Stimulated activated CD8-positive, alpha-beta memory T cell treated with anti-CD3 and anti-CD28 coated beads, Interleukin-7, amount 100 ng/mL, for 4 hours (primary cell): ENCODE data around the gene SLC26A8.
"Not testable (repeated sequence)": the region's sequence is repeated elsewhere in the genome, so short reads cannot be mapped to it uniquely, and the experiment has no call there.

ENCODE experiments used
- DNase-seq, 2 donors: peaks; one replicate each; pipeline ENCODE4 v3.0.0-alpha.2; 2020; ENCODE audit warnings: low read depth in 2 of 2

SLC26A8 gene

DNA sequence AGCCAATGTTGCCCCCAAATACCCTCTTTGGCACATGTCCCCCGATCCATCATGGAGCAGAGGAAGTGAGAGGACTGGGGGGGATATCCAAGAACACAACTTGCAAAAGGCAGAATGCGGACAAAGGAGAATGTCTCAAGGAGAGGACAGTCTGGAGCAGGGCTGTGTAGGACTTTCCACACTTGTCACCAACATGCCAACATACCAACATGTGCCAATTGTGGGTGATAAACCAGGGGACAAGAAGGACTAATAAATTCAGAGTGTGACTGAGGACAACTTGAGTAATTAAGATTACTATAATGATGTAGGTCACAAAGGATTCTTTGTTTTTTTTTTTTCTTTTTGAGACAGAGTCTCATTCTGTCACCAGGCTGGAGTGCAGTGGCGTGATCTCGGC is 8.8 kb downstream of the SLC26A8 start:
- DNase-seq: no peak

DNA sequence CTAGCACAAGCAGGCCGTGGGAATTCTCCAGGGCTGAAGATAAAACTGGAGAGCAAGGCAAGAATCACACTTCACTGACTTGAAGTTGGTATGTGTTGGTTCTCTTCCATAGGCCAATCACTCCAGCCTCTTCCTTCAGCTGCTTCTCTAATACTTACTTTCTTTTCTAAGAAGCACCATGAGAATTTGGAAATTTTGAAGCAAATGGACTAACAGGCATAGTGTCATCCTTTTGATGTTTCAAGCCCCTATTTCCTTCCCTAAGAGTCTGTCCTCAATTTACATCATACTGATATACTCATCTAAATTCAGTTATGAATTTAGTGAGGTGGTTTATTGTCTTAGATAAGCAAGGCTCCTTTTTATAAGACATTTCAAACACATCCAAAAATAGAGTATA is 24.0 kb downstream of the SLC26A8 start:
- DNase-seq: no peak

DNA sequence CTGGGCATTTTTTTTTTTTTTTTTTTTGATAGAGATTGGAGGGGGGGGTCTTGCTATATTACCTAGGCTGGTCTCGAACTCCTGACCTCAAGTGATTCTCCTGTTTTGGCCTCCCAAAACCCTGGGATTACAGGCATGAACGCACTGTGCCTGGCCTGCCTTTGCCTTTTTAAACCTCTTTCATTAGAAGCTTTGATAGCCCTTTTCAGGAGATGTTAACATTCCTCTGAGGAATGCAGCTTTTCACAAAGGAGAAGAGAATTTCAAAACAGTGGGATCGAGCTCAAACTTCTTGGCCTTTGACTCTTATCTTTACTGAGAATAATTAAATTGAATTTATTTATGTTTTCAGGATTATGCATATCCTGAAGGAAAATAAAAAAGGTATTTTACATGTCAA is 31.3 kb downstream of the SLC26A8 start:
- no peak for DNase-seq

DNA sequence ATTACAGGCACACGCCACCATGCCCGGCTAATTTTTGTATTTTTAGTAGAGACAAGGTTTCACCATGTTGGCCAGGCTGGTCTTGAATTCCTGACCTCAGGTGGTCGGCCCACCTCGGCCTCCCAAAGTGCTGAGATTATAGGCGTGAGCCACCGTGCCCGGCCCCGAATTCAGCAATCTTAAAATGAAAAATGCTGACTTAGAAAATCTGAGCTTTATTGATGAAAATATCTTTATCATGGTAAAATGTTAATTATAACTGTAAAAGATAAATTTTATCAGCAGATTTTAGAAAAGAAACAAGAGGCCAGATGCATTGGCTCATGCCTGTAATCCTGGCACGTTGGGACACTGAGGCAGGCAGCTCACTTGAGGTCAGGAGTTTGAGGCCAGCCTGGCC is 36.4 kb downstream of the SLC26A8 start:
- DNase-seq: not testable (repeated sequence)

DNA sequence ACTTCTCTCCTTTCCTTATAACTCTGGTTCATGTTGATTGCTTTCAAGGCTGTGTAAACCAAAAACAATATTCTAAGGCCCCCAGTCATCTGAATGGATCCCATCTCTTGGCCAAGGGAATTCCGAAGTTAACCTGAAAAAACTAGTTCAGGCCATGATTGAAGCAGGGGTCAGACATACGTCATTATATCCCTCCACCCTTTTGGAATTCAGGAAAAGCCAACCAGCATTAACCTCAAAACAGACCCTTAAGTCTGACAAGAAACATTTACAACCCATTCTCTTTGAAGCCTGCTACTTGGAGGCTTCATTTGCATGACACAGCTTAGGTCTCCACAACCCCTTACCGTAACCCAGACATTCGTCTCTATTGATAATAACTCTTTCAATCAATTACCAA is 39.7 kb downstream of the SLC26A8 start:
- no peak for DNase-seq

DNA sequence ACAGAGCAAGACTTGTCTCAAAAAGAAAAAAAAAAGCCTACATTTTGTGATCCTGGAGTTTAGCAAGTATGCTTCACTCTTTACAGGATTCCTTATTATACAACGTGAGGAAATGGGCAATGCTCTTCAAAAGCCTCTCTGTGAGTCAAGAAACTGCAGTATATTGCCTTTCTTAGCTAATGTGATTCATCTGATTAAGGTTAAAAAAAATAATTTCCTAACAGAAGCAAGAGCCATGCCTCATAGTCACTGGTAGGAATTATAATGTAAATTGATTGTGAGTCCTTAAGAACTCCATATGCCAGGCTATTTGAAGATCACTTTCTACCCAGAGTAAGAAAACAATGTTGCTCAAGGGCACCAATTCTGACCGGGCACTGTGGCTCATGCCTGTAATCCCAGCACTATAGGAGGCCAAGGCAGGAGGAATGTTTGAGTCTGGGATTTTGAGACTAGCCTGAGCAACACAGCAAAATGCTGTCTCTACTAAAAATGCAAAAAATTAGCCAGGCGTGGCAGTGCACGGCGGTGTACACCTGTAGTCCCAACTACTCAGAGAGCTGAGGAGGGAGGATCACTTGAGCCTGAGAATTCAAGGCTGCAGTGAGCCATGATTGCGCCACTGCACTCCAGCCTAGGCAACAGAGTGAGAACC is 43.3 kb downstream of the SLC26A8 start:
- no peak for DNase-seq

DNA sequence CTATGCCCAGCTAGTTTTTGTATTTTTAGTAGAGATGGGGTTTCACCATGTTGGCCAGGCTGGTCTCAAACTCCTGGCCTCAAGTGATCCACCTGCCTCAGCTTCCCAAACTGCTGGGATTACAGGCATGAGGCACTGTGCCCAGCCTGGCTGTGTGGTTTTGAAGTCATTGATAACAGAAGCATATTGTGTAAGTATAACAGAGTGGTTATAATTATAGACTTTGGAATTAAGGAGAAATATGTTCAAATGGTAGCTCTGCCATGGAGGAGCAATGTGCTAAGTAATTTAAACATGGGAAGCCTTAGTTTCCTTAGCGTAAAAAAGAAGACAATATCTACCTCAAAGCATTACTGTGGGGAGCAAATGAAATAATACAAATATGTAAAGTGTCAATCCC is 44.3 kb downstream of the SLC26A8 start:
- DNase-seq: not testable (repeated sequence)

DNA sequence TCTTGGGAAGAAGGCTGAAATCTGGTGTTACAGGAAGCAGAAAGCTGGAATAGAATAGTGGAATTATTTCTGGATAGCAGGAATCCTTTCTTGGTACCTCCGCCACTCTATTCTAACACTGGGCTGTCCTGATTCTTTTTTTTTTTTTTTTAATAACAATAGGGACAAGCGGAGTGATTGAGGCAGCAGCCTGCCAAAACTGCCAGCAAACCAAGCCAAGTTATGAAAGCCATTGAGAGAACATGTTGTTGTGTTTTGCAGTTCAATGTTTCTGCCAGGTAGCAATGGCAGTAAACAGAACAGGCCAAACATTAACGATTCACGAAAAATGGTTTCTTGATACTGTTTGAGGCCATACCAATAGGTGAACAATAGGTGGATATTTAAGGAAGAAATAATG is 47.1 kb downstream of the SLC26A8 start:
- DNase-seq: no peak

DNA sequence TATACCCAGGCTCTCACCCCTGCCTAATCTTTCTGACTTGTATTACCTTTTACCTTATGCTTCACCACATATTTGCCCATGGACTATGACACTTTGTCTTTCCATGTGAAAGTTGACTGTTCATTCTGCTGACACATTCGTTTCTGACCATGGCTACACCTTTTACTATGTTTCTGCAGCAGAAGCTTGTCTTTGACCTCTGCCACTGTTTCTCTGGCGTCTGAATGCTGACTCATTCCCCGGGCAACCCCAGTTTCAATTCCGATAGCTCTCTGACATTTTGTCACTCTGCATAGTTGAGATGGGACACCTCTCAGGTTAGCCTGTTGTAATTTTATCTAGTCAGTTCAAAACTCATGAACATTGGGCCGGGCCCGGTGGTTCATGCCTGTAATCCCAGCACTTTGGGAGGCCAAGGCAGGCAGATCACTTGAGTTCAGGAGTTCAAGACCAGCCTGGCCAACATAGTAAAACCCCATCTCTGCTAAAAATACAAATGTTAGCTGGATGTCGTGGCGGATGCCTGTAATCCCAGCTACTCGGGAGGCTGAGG is 50.7 kb downstream of the SLC26A8 start:
- DNase-seq: no peak

DNA sequence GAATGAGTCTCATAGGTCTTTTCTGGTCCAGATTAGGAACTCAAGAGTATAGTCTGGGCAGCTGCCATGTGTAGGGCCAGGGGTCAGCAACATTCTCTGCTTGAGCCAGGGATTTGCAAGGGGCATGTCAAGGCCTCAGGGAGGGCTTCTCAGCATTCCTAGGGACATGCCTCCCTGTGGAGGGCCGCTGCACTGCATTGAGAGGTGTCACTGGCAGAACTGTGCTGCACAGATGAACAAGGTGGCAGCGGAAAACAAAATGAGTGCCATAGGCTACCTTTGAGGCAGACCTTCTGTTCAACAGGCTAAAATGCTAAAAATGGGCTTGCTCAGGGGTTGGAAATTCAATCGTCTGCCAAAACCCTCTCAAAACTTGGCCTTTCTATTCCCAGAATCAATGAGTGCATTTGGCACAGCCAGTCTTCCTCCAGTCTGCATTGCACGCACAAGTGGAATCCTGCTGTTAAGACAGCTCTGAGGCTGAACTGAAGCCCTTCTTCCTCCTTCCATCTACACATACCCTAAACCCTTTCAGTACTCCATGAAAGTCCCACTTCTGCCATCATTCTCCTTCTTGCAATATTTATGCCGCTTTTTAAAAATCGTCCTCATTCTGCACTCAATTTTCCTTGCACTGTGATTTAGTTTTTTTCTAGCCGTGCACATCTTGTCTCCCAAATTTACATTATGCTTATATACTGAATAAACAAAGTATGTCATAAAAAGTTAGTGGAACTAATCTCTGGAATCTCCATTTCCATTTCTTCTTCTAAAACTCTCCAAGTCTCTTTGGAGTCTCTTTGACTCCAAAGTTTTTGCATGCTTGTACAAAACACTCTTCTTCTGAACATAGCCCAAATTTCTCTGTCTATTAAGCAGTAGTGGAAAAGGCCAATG is 51.7 kb downstream of the SLC26A8 start:
- DNase-seq: no peak

DNA sequence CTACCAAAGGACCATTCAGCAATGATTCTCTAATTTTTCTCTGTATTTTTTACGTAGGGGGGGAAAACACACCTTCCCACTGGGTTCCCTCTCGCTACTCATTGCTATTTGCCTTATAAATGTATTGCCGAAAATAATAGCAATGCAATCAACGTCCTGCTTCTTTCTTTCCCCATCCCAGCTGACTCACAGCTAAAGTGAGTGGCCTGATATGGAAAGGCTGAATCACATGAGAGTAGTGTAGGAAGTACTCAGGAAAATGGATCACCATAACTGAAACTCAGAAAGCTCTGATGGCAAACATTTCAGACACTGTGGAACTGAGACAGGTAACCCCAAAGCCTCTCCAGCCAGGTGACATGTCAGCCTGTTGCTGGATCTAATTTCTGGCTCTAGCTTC is 54.3 kb downstream of the SLC26A8 start:
- no peak for DNase-seq

DNA sequence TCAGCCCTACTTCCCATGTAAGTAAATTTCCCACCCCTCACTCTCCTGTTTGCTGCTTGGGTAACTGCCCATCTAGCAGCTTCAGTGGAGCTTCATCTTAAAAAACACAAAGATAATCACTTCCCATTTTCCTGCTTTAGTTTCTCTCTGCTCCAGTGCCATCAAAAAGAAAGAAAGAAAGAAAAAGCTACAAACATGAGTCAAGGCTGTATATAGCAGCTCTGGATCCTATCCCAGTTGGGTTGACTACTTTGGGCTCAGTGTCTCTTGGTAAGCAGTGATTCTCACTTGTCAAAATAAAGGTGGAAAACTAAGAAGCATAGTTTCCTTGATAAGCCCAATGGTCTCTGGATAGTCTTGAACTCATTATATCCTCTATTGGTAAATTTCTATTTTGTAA is 54.8 kb downstream of the SLC26A8 start:
- no peak for DNase-seq

DNA sequence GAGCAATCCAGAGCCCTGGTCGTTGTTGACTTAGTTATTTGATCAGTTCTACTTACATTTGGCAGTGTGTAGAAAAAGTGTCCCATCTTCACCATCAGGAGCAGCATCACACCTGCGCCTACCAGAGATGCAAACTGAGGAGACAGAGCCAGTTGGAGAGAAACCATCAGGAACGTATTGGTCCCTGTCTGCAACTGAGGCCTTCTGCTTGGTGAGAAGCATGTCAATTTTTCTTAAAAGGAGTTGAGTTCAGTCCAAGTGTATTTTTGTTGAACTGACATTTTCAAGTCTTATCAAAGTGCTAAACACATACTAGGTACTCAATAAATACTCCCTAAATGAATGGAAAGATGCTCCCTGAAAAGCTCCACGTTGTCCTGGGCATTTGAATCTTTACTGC is 55.6 kb downstream of the SLC26A8 start:
- no peak for DNase-seq

DNA sequence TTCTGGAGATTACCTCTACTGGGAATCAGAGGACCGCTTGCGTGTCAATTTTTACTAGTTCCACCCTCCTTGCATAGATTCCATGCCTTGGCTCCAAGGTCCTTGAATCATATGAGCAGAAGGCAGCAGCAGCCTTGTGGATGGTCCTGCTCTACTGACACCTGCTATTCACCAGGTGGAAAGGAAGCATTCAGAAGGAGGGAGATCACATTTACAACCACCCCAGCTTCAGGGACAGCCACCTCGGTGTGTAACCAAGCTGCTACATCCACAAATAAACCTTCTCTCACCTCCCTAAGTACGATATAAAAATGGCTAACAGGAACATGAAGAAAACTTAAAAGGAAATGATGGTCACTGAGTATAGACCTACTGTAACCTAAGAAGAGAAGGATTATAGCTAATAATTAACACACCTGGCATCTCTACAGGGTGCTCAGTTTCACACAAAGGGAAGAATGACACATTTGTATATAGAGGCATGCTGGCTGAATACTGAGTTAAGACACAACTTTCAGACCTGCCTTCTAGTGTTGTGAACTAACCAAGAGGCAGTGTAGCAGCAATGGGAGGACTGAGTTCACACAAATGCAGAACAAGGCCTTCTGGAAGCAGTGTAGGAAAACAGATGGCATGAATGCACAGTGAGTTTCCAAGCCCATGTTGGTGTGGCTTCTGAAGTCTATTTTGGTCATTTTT is 57.2 kb downstream of the SLC26A8 start:
- DNase-seq: no peak

DNA sequence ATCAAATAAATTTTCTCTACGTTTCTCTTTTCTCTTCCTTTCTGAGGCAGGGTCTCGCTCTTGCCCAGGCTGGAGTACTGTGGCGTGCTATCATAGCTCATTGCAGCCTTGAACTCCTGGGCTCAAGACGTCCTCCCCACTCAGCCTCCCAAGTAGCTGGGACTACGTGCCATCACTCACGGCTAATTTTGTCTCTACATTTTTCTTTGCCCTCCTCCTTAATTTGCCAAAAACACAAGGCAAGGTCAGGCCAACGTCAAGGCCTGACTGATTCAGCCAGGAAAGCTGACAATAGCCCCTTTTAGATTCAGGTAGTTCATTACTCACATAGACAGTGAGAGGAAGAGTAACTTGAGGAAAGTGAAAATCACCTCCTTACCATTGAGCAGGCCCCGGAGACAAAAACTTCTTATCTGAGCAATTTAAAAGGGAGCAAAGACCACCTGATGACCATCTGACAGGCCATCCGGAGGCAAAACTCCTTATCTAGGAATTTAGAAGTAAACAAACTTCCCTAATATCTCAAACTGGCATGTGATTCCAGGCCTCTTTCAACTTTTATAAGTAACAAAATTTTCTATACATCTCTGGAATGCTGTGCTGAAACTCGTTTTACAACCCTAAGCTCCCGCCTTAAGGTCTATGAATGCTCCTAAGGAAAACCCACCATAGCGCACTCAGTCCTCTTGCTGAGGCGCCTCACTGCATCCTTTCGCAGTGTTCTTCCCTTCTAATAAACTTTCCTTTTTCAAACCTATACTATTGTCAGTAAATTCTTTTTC is 61.5 kb downstream of the SLC26A8 start:
- no peak for DNase-seq

DNA sequence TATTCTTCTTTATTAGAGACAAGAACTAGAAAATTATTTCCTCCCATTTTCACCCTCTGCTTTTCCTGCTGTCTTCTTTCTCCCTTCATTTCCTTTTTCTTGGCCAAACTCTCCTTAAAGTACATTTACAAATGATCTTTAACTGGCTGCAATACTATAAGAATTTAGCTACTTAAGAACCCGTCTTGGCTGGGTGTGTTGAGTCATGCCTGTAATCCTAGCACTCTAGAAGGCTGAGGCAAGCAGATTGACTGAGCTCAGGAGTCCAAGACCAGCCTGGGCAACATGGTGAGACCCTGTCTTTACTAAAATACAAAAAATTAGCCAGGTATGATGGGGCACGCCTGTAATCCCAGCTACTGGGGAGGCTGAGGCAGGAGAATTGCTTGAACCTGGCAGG is 64.3 kb downstream of the SLC26A8 start:
- DNase-seq: no peak

DNA sequence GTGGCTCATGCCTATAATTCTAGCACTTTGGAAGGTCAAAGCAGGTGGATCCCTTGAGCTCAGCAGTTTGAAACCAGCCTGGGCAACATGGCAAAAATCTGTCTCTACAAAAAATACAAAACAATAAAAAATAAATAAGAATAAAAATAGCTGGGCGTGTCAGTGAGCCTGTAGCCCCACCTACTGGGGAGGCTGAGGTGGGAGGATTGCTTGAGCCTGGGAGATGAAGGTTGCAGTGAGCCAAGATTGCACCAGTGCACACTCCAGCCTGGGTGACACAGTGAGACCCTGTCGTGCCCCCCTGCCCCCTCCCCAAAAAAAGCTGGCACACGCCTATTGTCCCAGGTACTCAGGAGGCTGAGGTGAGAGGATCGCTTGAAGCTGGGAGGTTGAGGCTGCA is 68.5 kb downstream of the SLC26A8 start:
- DNase-seq: no peak

DNA sequence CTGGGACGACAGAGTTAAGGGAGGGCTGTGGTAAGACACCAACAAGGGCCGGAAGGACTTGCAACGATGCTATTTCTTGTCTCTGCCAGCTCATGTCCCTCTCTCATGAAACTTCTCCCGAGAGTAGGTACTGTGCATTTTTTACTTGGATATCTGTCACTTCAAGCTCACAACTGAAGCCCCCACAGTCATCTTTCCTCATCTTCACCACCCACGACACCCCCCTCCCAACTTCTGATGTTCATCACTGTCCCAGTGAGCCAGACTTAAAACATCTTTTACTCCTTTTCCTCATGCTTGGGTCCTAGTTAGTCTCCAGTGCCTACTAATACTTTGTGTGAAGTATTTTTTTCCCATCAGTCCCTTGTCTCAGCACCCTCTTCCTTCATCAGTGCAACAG is 68.9 kb downstream of the SLC26A8 start:
- no peak for DNase-seq

DNA sequence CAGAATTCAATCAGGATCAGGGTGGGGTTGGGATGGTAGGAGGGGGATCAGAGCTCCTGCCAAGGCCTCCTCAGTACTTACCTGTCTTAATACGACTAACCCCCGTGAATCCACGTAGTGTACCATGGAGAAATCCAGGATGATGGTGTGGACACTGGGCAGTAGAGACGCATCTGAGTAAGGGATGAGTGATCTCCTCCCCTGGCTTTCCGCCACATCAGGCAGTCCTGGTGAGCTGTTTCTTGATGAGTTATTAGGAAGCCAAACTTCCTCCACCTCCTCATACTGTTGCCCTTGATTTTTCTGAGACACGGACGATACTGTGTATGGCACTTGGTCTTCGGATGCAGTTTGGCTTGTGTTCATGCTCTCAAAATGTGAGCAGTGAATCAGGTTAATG is 69.4 kb downstream of the SLC26A8 start:
- no peak for DNase-seq

DNA sequence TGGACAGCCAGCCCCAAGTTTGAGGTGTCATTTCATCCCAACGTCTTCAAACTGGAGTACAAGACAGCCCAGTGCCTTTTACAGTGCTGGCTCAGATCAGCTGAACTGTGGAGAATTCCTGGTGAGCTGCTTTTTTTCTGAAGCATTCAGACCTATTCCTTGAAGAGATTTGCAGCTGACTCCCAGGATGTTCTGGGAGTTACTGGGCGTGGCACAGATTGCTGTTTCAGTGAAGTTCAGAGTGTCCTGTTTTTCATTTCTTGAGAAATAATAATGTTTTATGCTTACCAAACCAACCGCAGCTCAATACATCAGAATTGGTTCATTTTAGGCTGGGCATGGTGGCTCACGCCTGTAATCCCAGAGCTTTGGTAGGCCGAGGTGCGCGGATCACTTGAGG is 70.1 kb downstream of the SLC26A8 start:
- DNase-seq: no peak

DNA sequence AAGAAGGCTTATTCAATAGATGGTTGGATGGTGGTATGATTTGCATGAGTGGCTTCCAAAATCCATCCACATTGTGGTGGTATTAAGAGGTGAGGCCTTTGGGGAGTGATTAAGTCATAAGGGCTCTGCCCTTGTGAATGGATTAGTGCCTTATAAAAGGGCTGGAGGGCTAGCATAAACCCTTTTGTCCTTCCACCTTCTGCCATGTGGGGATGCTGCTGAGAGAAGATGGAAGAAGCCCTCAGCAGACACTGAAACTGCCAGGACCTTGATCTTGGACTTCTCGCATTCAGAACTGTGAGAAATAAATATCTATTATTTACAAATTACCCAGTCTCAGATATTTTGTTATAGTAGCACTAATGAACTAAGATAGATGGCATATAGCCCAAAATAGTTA is 75.7 kb downstream of the SLC26A8 start:
- no peak for DNase-seq

DNA sequence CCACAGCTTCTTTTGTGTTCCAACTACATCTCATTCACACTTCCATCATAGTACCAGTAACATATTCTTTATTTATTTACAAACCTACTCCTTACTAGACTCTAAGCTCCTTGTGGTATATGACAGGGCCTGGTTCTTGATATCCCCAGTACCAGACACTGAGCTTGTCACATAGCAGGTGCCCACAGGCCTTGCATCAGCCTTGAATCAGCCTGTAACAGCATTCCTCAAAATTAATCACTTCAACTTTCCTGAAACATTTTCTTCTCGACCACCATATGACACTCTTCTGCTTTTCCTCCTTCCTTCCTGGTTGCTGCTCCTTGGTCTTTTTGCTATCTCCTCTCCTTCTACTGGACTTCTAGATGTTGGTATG is 78.8 kb downstream of the SLC26A8 start:
- no peak for DNase-seq
